Medulla oblongata (tissue), 1 donor: ENCODE measurements around the gene AMMECR1L.
"Not testable (repeated sequence)": the region's sequence is repeated elsewhere in the genome, so short reads cannot be mapped to it uniquely, and the experiment has no call there.

Source experiments
- DNase-seq: peaks from one replicate; pipeline ENCODE4 v3.0.0-alpha.2; 2015; ENCODE audit errors: extremely low spot score

The AMMECR1L gene

DNA sequence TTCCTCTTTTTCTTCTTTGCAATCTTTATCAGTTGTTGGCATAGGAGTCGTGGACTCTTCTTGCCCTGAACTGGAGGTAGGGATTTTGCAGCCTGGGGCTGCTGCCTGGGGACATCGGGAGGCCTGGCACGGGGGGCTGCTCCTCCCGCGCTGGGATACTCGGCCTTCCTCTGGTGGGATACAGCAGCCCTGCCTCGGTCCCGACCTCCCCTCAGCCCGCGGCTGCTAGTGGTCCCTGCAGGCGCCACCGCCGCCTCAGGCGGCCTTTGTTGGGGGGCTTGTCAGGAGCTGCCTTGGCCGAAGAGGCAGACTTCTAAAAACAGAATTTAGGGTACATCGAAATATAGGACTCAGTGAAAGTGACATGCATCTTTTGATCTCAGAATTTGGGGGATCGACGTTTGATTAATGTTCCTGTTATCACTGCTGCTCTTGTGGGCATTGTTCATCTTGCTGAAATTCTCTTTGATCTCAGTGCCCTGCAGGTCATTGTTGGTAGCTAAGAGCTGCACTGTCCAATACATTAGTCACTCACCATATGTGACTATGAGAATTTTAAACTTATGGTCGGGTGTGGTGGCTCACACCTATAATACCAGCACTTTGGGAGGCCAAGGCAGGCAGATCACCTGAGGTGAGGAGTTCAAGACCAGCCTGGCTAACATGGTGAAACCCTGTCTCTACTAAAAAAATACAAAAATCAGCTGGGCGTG is 44.1 kb downstream of the AMMECR1L start:
- no peak for DNase-seq

DNA sequence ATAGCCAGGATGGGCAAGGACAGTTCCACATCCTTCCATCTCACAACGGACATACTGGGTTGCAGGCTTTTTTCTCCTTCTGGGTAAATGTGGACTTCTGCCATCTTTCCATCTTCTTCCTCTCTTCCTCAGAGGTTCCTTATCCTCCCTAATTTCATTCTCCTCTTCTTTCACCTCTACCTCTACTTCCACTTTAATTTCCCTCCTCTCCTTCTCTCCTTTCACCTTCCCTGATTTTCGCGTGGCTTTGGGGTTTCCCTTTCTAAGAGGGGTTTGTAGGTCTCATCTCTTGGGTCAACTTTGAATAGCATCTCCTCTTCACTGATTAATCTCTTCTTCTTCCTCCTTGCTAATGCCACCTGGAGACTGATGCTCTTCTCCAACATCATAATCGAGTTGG is 44.9 kb downstream of the AMMECR1L start:
- no peak for DNase-seq

- DNase-seq = no peak
Observed at GRCh38 chr2:127834951-127835350, 50.8 kb downstream of the AMMECR1L start.

DNA sequence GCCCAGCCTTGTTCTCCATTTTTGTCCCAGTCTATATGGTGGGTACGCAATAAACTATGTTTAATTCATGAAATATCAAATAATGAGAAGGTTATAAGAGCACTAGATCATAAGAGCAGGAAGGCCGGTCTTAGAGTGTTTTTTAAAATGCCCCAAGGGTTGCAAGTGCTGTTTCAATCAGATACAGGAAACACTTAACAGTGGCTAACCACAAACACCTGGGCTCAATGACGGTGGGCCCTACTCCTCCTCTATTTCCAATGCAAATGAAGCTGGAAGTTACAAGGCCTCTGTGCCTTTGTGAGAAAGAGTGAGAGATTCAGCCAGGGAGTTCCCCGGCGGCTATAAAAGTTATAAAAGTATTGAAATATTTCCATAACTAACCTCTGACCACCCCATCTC is 55.9 kb downstream of the AMMECR1L start:
- no peak for DNase-seq

DNA sequence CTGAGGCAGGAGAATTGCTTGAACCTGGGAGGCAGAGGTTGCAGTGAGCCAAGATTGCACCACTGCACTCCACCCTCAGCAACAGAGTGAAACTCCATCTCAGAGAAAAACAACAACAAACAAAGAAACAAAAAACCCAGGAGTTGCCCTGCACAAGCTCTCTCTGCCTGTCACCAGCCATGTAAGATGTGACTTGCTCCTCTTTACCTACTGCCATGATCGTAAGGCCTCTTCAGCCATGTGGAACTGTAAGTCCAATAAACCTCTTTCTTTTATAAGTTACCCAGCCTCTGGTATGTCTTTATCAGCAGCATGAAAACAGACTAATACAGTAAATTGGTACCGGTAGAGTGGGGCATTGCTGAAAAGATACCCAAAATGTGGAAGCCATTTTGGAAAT is 59.0 kb downstream of the AMMECR1L start:
- DNase-seq = not testable (repeated sequence)

- no peak for DNase-seq
Observed at GRCh38 chr2:127826047-127826446, 59.7 kb downstream of the AMMECR1L start.

DNA sequence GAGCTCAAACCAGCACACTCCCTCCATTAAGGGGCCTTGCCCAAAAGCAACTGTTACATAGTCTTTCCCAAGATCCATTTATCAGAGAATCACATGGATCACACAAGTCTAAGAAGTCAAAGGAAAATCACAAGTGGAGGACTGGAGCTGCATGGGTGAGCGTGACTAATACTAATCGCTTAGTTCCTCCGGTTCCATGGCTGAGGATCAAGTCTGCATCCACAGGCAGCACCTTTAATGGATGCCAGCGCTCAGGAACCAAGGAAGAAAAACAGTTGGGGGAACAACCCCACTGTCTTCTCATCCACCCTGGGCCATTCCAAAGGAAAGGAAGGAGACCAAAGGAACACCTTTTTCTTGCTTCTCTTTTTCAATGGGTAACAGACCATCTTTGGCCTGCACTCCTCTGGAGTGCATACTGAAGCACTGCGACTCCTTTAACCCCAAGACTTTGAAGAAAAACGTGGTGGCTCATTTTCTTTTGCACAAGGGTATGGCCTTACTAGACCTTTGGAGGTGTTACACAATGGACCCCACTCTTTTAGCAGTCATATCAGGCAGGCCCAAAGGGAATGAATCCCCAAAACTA is 65.6 kb downstream of the AMMECR1L start:
- no peak for DNase-seq

- no peak for DNase-seq
Observed at GRCh38 chr2:127818794-127819425, 66.8 kb downstream of the AMMECR1L start.

- DNase-seq = no peak
Observed at GRCh38 chr2:127818241-127818640, 67.5 kb downstream of the AMMECR1L start.

DNA sequence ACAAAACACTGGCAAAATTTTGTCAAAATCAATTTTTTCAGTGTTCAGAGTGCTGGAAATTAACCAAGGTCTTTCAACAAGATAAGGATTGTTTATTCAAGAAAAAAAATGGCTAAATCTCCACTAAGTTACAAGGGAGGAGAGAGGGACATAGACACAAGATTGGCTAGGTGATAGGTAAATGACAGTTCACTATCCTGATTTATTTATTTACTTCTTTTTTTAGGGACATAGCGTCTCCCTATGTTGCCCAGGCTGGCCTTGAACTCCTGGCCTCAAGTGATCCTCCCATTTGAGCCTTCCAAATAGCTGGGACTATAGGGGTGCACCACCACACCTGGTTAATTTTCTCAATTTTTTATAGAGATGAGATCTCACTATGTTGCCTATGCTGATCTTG is 71.1 kb downstream of the AMMECR1L start:
- no peak for DNase-seq

GRCh38 chr2:127812441-127812840 is 73.3 kb downstream of the AMMECR1L start:
- not testable (repeated sequence) for DNase-seq
